MM.1S (cell line): ENCODE results near the gene POC1A.

ENCODE experiments used
- DNase-seq: peaks from one replicate; pipeline ENCODE4 v3.0.0-alpha.2; 2015
- H2AFZ ChIP-seq: fragments of 300-600 bp; sonication (generic); 2 replicates; pipeline ENCODE4 v1.6.0; 2016; ENCODE audit warnings: antibody characterized with exemption, low read length
- H3F3A ChIP-seq: fragments of 300-600 bp; sonication (generic); 2 replicates; pipeline ENCODE4 v1.6.1; 2016; ENCODE audit warnings: mild to moderate bottlenecking, antibody characterized with exemption, low read length, moderate library complexity, mixed read lengths; ENCODE audit not compliant: insufficient read depth
- H3K27ac ChIP-seq: fragments of 300-600 bp; sonication (generic); 2 replicates; pipeline ENCODE4 v1.5.1; 2016; ENCODE audit warnings: mild to moderate bottlenecking, low read length
- H3K27me3 ChIP-seq: fragments of 300-600 bp; sonication (generic); replicated peaks from 2 replicates; pipeline ENCODE4 v1.6.0; 2016; ENCODE audit warnings: low read length; ENCODE audit not compliant: insufficient read depth
- H3K36me3 ChIP-seq: fragments of 300-600 bp; sonication (generic); replicated peaks from 2 replicates; pipeline ENCODE4 v1.6.1; 2016; ENCODE audit warnings: mild to moderate bottlenecking, low read length, mixed read lengths; ENCODE audit not compliant: insufficient read depth
- H3K4me1 ChIP-seq: fragments of 300-600 bp; sonication (generic); 2 replicates; pipeline ENCODE4 v1.6.1; 2016; ENCODE audit warnings: low read length, mixed read lengths
- H3K4me2 ChIP-seq: fragments of 300-600 bp; sonication (generic); 2 replicates; pipeline ENCODE4 v1.6.0; 2016; ENCODE audit warnings: low read depth, low read length
- H3K4me3 ChIP-seq: fragments of 300-600 bp; sonication (generic); 2 replicates; pipeline ENCODE4 v1.5.1; 2016; ENCODE audit warnings: low read length, mixed read lengths
- H3K79me2 ChIP-seq: fragments of 300-600 bp; sonication (generic); 2 replicates; pipeline ENCODE4 v1.6.1; 2016; ENCODE audit warnings: mixed run types, low read length, mixed read lengths
- H3K9ac ChIP-seq: fragments of 300-600 bp; sonication (generic); 2 replicates; pipeline ENCODE4 v1.6.1; 2016; ENCODE audit warnings: low read length, mixed read lengths
- H3K9me2 ChIP-seq: fragments of 300-600 bp; sonication (generic); replicated peaks from 2 replicates; pipeline ENCODE4 v1.6.1; 2016; ENCODE audit warnings: mild to moderate bottlenecking, low read length, mixed read lengths; ENCODE audit not compliant: insufficient read depth
- H3K9me3 ChIP-seq: fragments of 300-600 bp; sonication (generic); replicated peaks from 2 replicates; pipeline ENCODE4 v1.6.1; 2016; ENCODE audit warnings: mild to moderate bottlenecking, low read length, mixed read lengths; ENCODE audit not compliant: insufficient read depth
- H4K20me1 ChIP-seq: fragments of 300-600 bp; sonication (generic); 2 replicates; pipeline ENCODE4 v1.6.1; 2016; ENCODE audit warnings: mild to moderate bottlenecking, low read length, moderate library complexity, mixed read lengths; ENCODE audit not compliant: insufficient read depth
- CTCF ChIP-seq: fragments of 300-600 bp; sonication (generic); IDR thresholded peaks from 2 replicates; pipeline ENCODE4 v1.5.1; 2016; ENCODE audit warnings: antibody characterized with exemption, low read length, mixed read lengths
- EZH2 ChIP-seq: fragments of 300-600 bp; sonication (generic); optimal IDR thresholded peaks from 2 replicates; pipeline ENCODE3; 2017; ENCODE audit warnings: low read depth, mild to moderate bottlenecking, antibody characterized with exemption, low read length, mixed read lengths
- EZH2phosphoT487 ChIP-seq: fragments of 300-600 bp; sonication (generic); IDR thresholded peaks from 2 replicates; pipeline ENCODE4 v1.6.1; 2018; ENCODE audit warnings: antibody characterized with exemption, low read length

POC1A gene

GRCh38 chr3:52126036-52126435 lies 28.2 kb downstream of the POC1A start:
- Histone ChIP-seq H3K4me3 (no peak overlapping the region), H3K9me3 (no peaks in the 10 kb centered on the region), H3K4me2 (no peak overlapping the region), H3K27me3 (no peaks in the 10 kb centered on the region), H3K9ac (no peak overlapping the region), H3K27ac (no peak overlapping the region), H3K9me2 (no peaks in the 10 kb centered on the region), H3K79me2 (no peaks in the 10 kb centered on the region), H3K36me3 (no peaks in the 10 kb centered on the region), H3K4me1 (no peaks in the 10 kb centered on the region), H2AFZ (no peak overlapping the region), H4K20me1 (no peaks in the 10 kb centered on the region), H3F3A (no peaks in the 10 kb centered on the region)
- no peak for TF ChIP-seq EZH2phosphoT487
- TF ChIP-seq CTCF, result no peak
- no peak for TF ChIP-seq EZH2
- no peak for DNase-seq

GRCh38 chr3:52124766-52125165 lies 29.5 kb downstream of the POC1A start:
- Histone ChIP-seq H3K36me3 (no peaks in the 10 kb centered on the region), H3K27ac (no peak overlapping the region), H3K4me2 (no peak overlapping the region)

GRCh38 chr3:52124126-52124525 lies 30.1 kb downstream of the POC1A start:
- Histone ChIP-seq H2AFZ (no peak overlapping the region), H3K4me3 (no peak overlapping the region), H3K27me3 (no peaks in the 10 kb centered on the region), H3K9me2 (no peaks in the 10 kb centered on the region), H3K36me3 (no peaks in the 10 kb centered on the region), H3K79me2 (no peaks in the 10 kb centered on the region), H4K20me1 (no peaks in the 10 kb centered on the region), H3K4me1 (no peaks in the 10 kb centered on the region), H3K4me2 (no peak overlapping the region), H3K9ac (no peak overlapping the region), H3F3A (no peaks in the 10 kb centered on the region), H3K27ac (no peak overlapping the region), H3K9me3 (no peaks in the 10 kb centered on the region)
- no peak for TF ChIP-seq EZH2phosphoT487
- no peak for TF ChIP-seq EZH2
- no peak for TF ChIP-seq CTCF
- no peak for DNase-seq

More at GRCh38 chr3:52124766-52125165, 29.5 kb downstream of the POC1A start:
- Histone ChIP-seq H3K4me1 (no peaks in the 10 kb centered on the region), H3F3A (no peaks in the 10 kb centered on the region), H3K4me3 (no peak overlapping the region), H3K9ac (no peak overlapping the region), H4K20me1 (no peaks in the 10 kb centered on the region), H3K9me2 (no peaks in the 10 kb centered on the region), H3K79me2 (no peaks in the 10 kb centered on the region), H3K9me3 (no peaks in the 10 kb centered on the region), H3K27me3 (no peaks in the 10 kb centered on the region), H2AFZ (no peak overlapping the region)
- no peak for DNase-seq
- TF ChIP-seq EZH2phosphoT487, result no peak
- TF ChIP-seq CTCF, result no peak
- no peak for TF ChIP-seq EZH2
